Measurements from ENCODE around the gene AP2M1. TPM values are rescaled to one million over a fixed set of nuclear protein-coding genes. Genes with fewer than 3 reads are reported as not detected.

The AP2M1 gene
- polyA plus RNA-seq, 2 of the 4 experiments (the other 2 are of a cell fraction), result 274 to 298 TPM

- ChIA-PET CTCF (interaction anchor here (0.6 to 2.1 kb wide), 2 partner anchors 30 to 63 kb away, joined by 3 to 4 read pairs; no protein-coding TSS in a partner anchor), POLR2A (no interaction called here)
These were observed 23.9 kb downstream of the AP2M1 start for GRCh38 chr3:184198509-184198908.

GRCh38 chr3:184200825-184201224 lies 26.2 kb downstream of the AP2M1 start:
- H3K4me2 ChIP-seq, result no peak overlapping the region
- no peaks in the 10 kb centered on the region for H3K9me3 ChIP-seq
- no peak overlapping the region for H3K27ac ChIP-seq
- no peak overlapping the region for H3K4me3 ChIP-seq
- CTCF ChIA-PET, result interaction anchor here (2.1 kb wide), 1 partner anchor 27 kb away, joined by 4 read pairs; no protein-coding TSS in a partner anchor
- FAIRE-seq (no peak), ATAC-seq (no peak), DNase-seq (ENCODE audit: low read depth in 1 of 2, low spot score in 1 of 2) (no peak)
- TF ChIP-seq ATOH8 (CRISPR knock-in tag; IDR thresholded peaks at IDR 0.05; ENCODE audit: low read depth) (no peak), SREBF2 (IDR thresholded peaks at IDR 0.05) (no peak), ZC3H11A (IDR thresholded peaks at IDR 0.05) (no peak), POLR2A (IDR thresholded peaks at IDR 0.05; ENCODE audit: low read length) (no peak), TP53 (CRISPR knock-in tag; IDR thresholded peaks at IDR 0.05) (no peak), USF2 (IDR thresholded peaks at IDR 0.05) (no peak)
- H3K4me1 ChIP-seq, result no peaks in the 10 kb centered on the region
- POLR2A ChIA-PET, result no interaction called here

More at GRCh38 chr3:184198509-184198908, 23.9 kb downstream of the AP2M1 start:
- no peak for DNase-seq (ENCODE audit: low read depth in 1 of 2, low spot score in 1 of 2)
- no peak for ATAC-seq
- Histone ChIP-seq H3K9me3 (no peaks in the 10 kb centered on the region), H3K27ac (no peak overlapping the region), H3K4me2 (no peak overlapping the region), H3K4me3 (no peak overlapping the region), H3K4me1 (no peaks in the 10 kb centered on the region)
- WGBS (ENCODE audit: missing lambda C conversion rate), result 84% methylated on average over 7 of the region's 9 CpGs
- FAIRE-seq, result no peak
- TF ChIP-seq TFCP2L1 (CRISPR knock-in tag; IDR thresholded peaks at IDR 0.05) (no peak), EHMT2 (IDR thresholded peaks at IDR 0.05; ENCODE audit: low read depth) (no peak), USF2 (IDR thresholded peaks at IDR 0.05) (no peak), FOSB (CRISPR knock-in tag; IDR thresholded peaks at IDR 0.05) (no peak), ATOH8 (CRISPR knock-in tag; IDR thresholded peaks at IDR 0.05; ENCODE audit: low read depth) (no peak), FOXS1 (CRISPR knock-in tag; IDR thresholded peaks at IDR 0.05) (no peak), JUNB (IDR thresholded peaks at IDR 0.05) (no peak), CHD4 (IDR thresholded peaks at IDR 0.05; ENCODE audit: borderline replicate concordance) (no peak), KDM1A (IDR thresholded peaks at IDR 0.05; ENCODE audit: low read depth) (no peak), ZC3H11A (IDR thresholded peaks at IDR 0.05) (no peak), ESRRA (IDR thresholded peaks at IDR 0.05; ENCODE audit: borderline replicate concordance, low read length) (no peak), ZFP36 (IDR thresholded peaks at IDR 0.05; ENCODE audit: borderline replicate concordance, partially characterized antibody) (no peak), HOXA7 (CRISPR knock-in tag; IDR thresholded peaks at IDR 0.05) (no peak), JUN (IDR thresholded peaks at IDR 0.05) (no peak), E2F6 (IDR thresholded peaks at IDR 0.05; ENCODE audit: borderline replicate concordance, low read depth) (no peak), RAD21 (conservative IDR thresholded peaks at IDR 0.05 in 1 of 2, IDR thresholded peaks at IDR 0.05 in 1 of 2) (no peak), EP300 (IDR thresholded peaks at IDR 0.05) (no peak)

- H3K4me3 ChIP-seq, result no peak overlapping the region
- ATAC-seq, result no peak
- H3K4me2 ChIP-seq, result no peak overlapping the region
- H3K27ac ChIP-seq, result no peak overlapping the region
- no peak for FAIRE-seq
- WGBS (ENCODE audit: missing lambda C conversion rate), result 49% methylated on average over 8 of the region's 8 CpGs
- no peaks in the 10 kb centered on the region for H3K9me3 ChIP-seq
- DNase-seq (ENCODE audit: low read depth in 1 of 2, low spot score in 1 of 2), result no peak
- ChIA-PET POLR2A (interaction anchor here (0.5 kb wide), 1 partner anchor 14 kb away, joined by 3 read pairs; no protein-coding TSS in a partner anchor), CTCF (interaction anchor here (1.2 kb wide), 1 partner anchor 24 kb away, joined by 5 read pairs; no protein-coding TSS in a partner anchor)
- no peaks in the 10 kb centered on the region for H3K4me1 ChIP-seq
- TF ChIP-seq SREBF2 (IDR thresholded peaks at IDR 0.05), result no peak
- TF ChIP-seq ZSCAN20 (CRISPR knock-in tag; IDR thresholded peaks at IDR 0.05), result no peak
- TF ChIP-seq HOXB13 (CRISPR knock-in tag; IDR thresholded peaks at IDR 0.05; ENCODE audit: low read depth), result no peak
- no peak for TF ChIP-seq POLR2AphosphoS2 (conservative IDR thresholded peaks at IDR 0.05; ENCODE audit: low read length)
- no peak for TF ChIP-seq PBX3 (IDR thresholded peaks at IDR 0.05)
- TF ChIP-seq HDAC2 (IDR thresholded peaks at IDR 0.05), result no peak
- no peak for TF ChIP-seq MAZ (IDR thresholded peaks at IDR 0.05; ENCODE audit: borderline replicate concordance, low read depth, low read length)
- TF ChIP-seq ZNF302 (CRISPR knock-in tag; IDR thresholded peaks at IDR 0.05), result no peak
- no peak for TF ChIP-seq USF2 (IDR thresholded peaks at IDR 0.05)
- TF ChIP-seq POLR2A (IDR thresholded peaks at IDR 0.05; ENCODE audit: low read length), result no peak
- TF ChIP-seq ZC3H11A (IDR thresholded peaks at IDR 0.05), result no peak
- TF ChIP-seq RARB (CRISPR knock-in tag; IDR thresholded peaks at IDR 0.05), result no peak
- TF ChIP-seq MYC (IDR thresholded peaks at IDR 0.05; ENCODE audit: borderline replicate concordance, low read length), result no peak
These were observed 28.9 kb downstream of the AP2M1 start for GRCh38 chr3:184203526-184203925.
